Measurements from ENCODE around the gene DYRK1A. TPM values are rescaled to one million over a fixed set of nuclear protein-coding genes. Genes with fewer than 3 reads are reported as not detected.

Gene DYRK1A
- polyA plus RNA-seq, 1 donor from 2014 or later, result 94.8 TPM

DNA sequence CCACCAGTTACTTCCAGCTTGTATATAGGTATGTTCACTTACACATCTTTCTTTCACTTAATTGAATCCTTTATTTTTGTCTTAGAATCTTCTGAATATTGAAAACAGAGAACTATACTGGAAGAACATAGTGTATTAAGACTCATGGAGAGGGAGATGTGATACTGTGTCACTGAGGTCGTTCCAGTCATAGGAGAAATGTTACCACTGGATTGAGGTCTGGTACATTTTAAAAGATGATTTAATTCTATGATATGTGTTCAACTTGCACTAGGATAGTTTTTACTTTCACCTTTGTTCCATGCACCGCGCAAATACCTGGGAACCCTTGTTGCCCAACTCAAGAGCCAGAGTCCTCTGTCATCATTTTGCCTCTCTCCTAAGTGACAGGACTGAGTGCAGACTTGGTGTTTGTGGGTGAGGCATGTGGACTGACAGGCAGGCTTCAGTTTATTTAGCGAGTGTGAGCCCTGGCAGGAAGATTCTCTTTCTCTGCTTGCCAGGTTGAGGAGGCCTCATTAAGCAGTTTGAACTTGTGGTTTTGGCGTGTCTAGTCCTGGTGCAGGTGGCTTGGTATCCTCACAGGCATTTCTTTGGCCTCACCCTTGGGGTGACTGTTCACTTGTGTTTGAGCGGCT lies 63.7 kb downstream of the DYRK1A start (continued):
- no peak for TF ChIP-seq MXI1 (conservative IDR thresholded peaks at IDR 0.05; ENCODE audit: poor library complexity, severe bottlenecking)

DNA sequence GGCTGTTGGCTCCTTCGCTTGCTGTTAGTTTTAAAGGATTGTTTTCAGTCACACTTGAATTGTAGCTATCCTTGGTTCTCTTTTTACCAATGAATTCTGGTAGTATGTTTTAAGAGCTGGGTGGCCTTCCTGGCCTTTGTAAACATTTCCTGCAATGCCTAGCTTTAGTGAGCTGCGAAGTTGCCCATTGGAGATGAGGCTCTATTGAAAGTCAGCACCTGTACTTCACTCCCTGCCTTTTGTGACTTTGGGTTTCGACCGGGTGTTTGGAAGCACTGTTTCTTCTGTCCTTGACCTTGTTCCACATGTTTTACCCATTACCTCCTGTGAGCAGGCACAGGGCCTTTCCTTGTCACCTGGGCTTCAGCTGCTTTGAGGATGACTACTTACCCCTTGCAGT lies 64.7 kb downstream of the DYRK1A start:
- Histone ChIP-seq H3K4me2 (ENCODE audit: low read length) (no peak overlapping the region), H4K20me1 (ENCODE audit: insufficient read depth) (no peaks in the 10 kb centered on the region)
- no peak for TF ChIP-seq TAF1 (IDR thresholded peaks at IDR 0.05; ENCODE audit: low read depth)
- no peak for TF ChIP-seq RAD21 (conservative IDR thresholded peaks at IDR 0.05)
- TF ChIP-seq EZH2 (IDR thresholded peaks at IDR 0.05; ENCODE audit: borderline replicate concordance, insufficient read depth, low read length, poor library complexity, severe bottlenecking), result no peak
- no peak for TF ChIP-seq MXI1 (conservative IDR thresholded peaks at IDR 0.05; ENCODE audit: poor library complexity, severe bottlenecking)
- TF ChIP-seq, protein P1, sequence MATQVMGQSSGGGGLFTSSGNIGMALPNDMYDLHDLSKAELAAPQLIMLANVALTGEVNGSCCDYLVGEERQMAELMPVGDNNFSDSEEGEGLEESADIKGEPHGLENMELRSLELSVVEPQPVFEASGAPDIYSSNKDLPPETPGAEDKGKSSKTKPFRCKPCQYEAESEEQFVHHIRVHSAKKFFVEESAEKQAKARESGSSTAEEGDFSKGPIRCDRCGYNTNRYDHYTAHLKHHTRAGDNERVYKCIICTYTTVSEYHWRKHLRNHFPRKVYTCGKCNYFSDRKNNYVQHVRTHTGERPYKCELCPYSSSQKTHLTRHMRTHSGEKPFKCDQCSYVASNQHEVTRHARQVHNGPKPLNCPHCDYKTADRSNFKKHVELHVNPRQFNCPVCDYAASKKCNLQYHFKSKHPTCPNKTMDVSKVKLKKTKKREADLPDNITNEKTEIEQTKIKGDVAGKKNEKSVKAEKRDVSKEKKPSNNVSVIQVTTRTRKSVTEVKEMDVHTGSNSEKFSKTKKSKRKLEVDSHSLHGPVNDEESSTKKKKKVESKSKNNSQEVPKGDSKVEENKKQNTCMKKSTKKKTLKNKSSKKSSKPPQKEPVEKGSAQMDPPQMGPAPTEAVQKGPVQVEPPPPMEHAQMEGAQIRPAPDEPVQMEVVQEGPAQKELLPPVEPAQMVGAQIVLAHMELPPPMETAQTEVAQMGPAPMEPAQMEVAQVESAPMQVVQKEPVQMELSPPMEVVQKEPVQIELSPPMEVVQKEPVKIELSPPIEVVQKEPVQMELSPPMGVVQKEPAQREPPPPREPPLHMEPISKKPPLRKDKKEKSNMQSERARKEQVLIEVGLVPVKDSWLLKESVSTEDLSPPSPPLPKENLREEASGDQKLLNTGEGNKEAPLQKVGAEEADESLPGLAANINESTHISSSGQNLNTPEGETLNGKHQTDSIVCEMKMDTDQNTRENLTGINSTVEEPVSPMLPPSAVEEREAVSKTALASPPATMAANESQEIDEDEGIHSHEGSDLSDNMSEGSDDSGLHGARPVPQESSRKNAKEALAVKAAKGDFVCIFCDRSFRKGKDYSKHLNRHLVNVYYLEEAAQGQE (IDR thresholded peaks at IDR 0.05; ENCODE audit: borderline replicate concordance), result no peak

DNA sequence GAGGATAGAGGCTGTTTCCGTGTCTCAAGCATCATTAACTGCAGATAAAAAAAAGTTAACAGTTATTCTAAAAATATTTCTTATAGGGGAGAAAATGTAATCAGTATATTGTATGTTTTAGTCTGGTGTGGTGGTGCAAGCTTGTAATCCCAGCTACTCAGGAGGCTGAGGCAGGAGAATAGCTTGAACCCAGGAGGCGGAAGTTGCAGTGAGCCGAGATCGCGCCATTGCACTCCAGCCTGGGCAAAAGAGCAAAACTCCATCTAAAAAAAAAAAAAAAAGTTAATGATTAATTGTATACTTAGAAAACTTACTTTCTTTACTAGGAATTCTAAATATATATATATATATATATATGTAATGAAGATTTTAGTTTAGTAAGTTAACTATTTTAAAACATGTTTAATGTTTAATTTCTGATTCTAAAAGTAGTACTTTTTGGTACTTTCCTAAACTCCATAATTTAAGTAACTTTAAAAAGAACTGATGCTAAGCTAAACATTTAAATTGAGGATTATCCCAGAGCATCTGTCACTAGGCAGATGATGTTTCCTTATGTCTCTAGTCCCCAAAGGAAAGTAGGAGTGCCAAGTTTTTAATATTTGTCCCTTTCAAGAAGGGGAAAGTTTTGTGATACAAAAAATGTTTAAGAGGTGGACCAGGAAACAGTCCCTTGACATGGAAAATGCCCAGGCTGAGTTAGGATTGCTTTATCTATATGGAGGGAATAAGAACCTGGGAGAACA lies 66.3 kb downstream of the DYRK1A start:
- TF ChIP-seq POLR2AphosphoS5 (IDR thresholded peaks at IDR 0.05) (no peak), EZH2 (IDR thresholded peaks at IDR 0.05; ENCODE audit: borderline replicate concordance, insufficient read depth, low read length, poor library complexity, severe bottlenecking) (no peak), MXI1 (conservative IDR thresholded peaks at IDR 0.05; ENCODE audit: poor library complexity, severe bottlenecking) (no peak), SMC3 (conservative IDR thresholded peaks at IDR 0.05; ENCODE audit: poor library complexity) (no peak), TAF1 (IDR thresholded peaks at IDR 0.05; ENCODE audit: low read depth) (no peak), EP300 (conservative IDR thresholded peaks at IDR 0.05; ENCODE audit: poor library complexity, severe bottlenecking) (no peak), RAD21 (conservative IDR thresholded peaks at IDR 0.05) (no peak)
- TF ChIP-seq, protein P2, sequence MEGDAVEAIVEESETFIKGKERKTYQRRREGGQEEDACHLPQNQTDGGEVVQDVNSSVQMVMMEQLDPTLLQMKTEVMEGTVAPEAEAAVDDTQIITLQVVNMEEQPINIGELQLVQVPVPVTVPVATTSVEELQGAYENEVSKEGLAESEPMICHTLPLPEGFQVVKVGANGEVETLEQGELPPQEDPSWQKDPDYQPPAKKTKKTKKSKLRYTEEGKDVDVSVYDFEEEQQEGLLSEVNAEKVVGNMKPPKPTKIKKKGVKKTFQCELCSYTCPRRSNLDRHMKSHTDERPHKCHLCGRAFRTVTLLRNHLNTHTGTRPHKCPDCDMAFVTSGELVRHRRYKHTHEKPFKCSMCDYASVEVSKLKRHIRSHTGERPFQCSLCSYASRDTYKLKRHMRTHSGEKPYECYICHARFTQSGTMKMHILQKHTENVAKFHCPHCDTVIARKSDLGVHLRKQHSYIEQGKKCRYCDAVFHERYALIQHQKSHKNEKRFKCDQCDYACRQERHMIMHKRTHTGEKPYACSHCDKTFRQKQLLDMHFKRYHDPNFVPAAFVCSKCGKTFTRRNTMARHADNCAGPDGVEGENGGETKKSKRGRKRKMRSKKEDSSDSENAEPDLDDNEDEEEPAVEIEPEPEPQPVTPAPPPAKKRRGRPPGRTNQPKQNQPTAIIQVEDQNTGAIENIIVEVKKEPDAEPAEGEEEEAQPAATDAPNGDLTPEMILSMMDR (IDR thresholded peaks at IDR 0.05; ENCODE audit: poor library complexity, severe bottlenecking), result no peak
- TF ChIP-seq, protein P1 (IDR thresholded peaks at IDR 0.05; ENCODE audit: borderline replicate concordance), result no peak
- no peaks in the 10 kb centered on the region for H3K9me3 ChIP-seq (ENCODE audit: low read length)
- H2AFZ ChIP-seq (ENCODE audit: low read depth, low read length), result no peak overlapping the region
- no peaks in the 10 kb centered on the region for H3F3A ChIP-seq (ENCODE audit: insufficient read depth, low read length, poor library complexity, severe bottlenecking)
- H3K27ac ChIP-seq (ENCODE audit: low read length), result no peak overlapping the region
- no peaks in the 10 kb centered on the region for H4K20me1 ChIP-seq (ENCODE audit: insufficient read depth)
- H3K4me3 ChIP-seq (ENCODE audit: low read length), result no peak overlapping the region
- peaks cover 4% of the 10 kb centered on the region for H3K36me3 ChIP-seq (ENCODE audit: insufficient read depth, low read length)
- no peaks in the 10 kb centered on the region for H3K27me3 ChIP-seq (ENCODE audit: insufficient read depth, low read depth, low read length)
- H3K9me2 ChIP-seq (ENCODE audit: insufficient read depth, low read length), result no peaks in the 10 kb centered on the region
- no peak overlapping the region for H3K9ac ChIP-seq (ENCODE audit: low read length)
- H3K79me2 ChIP-seq (replicated peaks; ENCODE audit: insufficient read depth, low read length), result peaks cover 76% of the 10 kb centered on the region
- no peak overlapping the region for H3K4me2 ChIP-seq (ENCODE audit: low read length)

More for the DNA sequence above, 64.7 kb downstream of the DYRK1A start:
- no peak overlapping the region for H3K9ac ChIP-seq (ENCODE audit: low read length)
- H3K4me3 ChIP-seq (ENCODE audit: low read length), result no peak overlapping the region
- no peaks in the 10 kb centered on the region for H3K9me3 ChIP-seq (ENCODE audit: low read length)
- H3F3A ChIP-seq (ENCODE audit: insufficient read depth, low read length, poor library complexity, severe bottlenecking), result no peaks in the 10 kb centered on the region
- peaks cover 70% of the 10 kb centered on the region for H3K79me2 ChIP-seq (replicated peaks; ENCODE audit: insufficient read depth, low read length)
- H3K27me3 ChIP-seq (ENCODE audit: insufficient read depth, low read depth, low read length), result no peaks in the 10 kb centered on the region
- no peak overlapping the region for H3K27ac ChIP-seq (ENCODE audit: low read length)
- no peaks in the 10 kb centered on the region for H3K9me2 ChIP-seq (ENCODE audit: insufficient read depth, low read length)
- H2AFZ ChIP-seq (ENCODE audit: low read depth, low read length), result no peak overlapping the region
- peaks cover 5% of the 10 kb centered on the region for H3K36me3 ChIP-seq (ENCODE audit: insufficient read depth, low read length)
